Cerebellar cortex (tissue), 1 donor: ENCODE results near the gene METTL6.
"Not testable (repeated sequence)": the region's sequence is repeated elsewhere in the genome, so short reads cannot be mapped to it uniquely, and the experiment has no call there.

Experiments used
- DNase-seq: peaks from one replicate; pipeline ENCODE4 v3.0.0-alpha.2; 2015; ENCODE audit warnings: low spot score

Gene METTL6

DNA sequence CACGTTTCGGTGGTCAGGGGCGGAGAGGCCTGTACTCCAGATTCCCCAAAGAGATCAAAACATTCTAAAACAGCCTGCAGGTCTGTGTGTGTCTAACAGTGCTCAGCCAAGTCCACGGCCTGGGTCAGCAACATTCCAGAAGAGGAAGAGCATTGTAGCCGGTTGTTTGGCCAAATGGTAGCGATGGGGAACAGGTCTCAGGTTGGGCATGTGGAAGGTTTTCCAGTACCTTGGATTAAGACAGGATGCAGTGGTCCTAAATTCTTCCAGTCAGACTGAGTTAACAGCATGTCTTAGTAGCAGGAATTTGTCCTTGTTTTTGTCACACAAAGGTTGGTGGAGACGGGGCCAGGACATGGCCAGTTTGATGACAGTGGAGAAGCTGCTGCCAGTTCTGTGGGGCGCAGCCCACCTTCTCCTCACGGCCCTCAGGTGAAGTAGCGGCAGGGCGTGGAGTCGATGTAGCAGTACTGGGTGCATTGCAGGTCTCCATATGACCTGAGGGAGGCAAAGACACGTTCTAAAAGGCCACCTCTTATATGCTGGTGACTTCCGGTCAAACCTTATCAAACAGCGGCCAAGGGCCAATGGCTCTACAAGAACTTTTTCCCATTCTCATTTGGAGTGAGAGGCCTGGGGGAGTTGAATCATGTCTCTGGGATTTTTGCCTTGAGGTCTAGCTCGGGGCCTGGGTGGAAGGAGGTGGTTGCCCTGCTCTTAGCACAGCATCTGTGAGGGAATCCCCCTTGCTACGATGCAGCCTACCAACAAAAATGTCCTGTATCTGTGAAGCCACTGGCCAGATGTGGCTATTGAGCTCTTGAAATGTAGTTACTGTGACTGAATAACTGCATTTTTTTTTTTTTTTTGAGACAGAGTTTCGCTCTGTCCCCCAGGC is 24.1 kb upstream of the METTL6 start:
- DNase-seq, result no peak

- no peak for DNase-seq
Measured at GRCh38 chr3:15450438-15451215, 23.3 kb upstream of the METTL6 start.

DNA sequence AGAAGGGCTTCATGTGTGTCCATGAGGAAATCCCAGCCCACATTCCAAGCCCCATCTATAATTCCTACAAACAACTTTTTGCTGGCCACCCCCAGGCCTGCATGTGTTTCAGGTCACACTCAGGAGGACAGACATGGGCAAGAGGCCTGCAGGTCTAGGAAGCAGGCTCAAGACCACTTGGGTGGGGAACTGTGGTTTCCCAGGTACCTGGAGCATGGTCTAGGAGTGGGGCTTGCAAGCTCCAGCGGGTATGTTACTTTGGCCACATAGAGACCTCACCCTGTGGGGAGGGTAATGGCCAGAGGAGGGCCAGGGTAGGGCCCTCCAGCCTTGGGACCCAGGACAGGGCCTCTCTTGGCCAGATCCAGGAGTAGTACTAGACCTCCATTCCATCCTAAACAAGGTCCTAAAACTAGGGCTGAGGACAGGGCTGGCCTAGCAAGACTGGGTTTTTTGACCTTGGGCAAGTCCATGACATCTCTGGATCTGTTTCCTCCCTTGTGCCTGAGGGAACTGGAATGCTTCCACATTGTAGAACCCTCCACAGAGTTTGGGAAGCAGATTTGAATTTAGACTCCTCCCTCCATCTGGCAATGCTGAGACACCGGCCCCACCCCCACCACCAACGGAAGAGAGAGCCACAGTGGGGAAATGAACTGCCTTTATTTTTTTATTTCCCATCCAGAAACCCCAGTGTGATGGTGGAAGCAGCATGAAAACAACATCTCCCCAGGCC is 22.3 kb upstream of the METTL6 start:
- no peak for DNase-seq

- no peak for DNase-seq
Measured at GRCh38 chr3:15443826-15444524, 16.6 kb upstream of the METTL6 start.

DNA sequence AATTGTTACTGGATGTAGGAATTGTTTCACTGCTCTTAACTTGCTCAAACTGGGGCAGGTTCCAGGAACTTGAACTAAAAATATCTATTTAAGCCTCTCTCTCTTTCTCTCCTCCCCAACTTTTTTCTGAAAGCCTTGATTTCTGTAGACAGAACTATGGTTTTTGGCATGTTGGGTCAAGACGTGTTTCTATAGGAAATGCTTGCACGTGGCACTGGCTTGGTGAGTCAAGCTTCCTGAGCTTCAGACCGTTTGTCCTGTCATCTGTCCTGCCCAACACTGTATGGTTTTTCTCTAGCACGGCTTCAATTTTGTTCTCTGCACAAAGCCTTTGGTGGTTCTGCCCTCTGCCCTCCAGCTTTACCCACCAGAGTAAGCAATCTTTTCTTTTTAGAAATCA is 13.5 kb upstream of the METTL6 start:
- no peak for DNase-seq

- no peak for DNase-seq
Measured at GRCh38 chr3:15439476-15439875, 12.1 kb upstream of the METTL6 start.

GRCh38 chr3:15438983-15439382 is 11.6 kb upstream of the METTL6 start:
- DNase-seq, result no peak

- DNase-seq, result no peak
Measured at GRCh38 chr3:15436246-15436645, 8.9 kb upstream of the METTL6 start.

DNA sequence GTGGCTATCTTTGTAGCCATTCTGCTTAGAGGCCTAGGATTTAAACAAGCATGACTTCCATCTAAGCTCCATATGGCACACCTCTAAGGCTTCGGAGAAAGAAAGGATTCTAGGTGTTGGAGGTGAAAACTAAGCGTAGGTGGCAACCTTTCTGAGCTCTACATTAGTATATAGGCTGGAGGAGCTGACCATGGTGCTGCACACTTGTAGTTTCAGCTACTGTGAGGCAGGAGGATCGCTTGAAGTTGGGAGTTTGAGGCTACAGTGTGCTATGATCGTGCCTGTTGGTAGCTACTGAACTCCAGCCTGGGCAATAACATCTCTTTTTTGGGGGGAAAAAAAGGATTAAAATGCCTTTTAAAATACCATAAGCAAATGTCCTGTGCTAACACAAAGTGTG is 7.4 kb upstream of the METTL6 start:
- no peak for DNase-seq

GRCh38 chr3:15433531-15433930 is 6.2 kb upstream of the METTL6 start:
- no peak for DNase-seq

DNA sequence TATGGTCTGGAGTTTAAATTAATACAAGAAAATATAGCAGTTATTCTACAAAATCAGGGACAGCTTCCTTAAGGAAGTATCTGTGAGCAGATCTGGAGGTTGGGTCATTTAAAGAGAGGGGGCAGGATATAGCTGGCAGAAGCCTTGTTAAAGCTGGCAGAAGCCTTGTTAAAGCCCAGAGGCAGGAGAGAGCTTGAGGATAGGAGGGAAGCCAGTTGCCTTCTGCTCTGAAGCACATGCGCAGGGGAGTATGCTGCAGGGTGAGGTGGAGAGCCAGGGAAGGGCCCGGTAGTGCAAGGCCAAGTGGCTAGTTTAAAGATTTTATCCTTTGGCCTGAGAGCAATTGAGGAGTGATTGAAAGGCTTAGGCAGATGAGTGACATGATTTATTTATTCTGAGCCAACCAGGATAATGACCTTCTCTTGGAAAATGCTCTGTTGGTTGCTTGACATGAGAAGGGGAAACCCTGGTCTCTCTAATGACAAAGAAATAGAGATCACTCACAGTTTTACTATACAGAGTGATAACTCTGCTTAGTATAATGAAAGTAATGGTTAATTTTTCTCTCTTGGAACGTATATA is 4.0 kb upstream of the METTL6 start:
- DNase-seq, result no peak

- DNase-seq, result no peak
Measured at GRCh38 chr3:15430624-15431023, 3.3 kb upstream of the METTL6 start.

DNA sequence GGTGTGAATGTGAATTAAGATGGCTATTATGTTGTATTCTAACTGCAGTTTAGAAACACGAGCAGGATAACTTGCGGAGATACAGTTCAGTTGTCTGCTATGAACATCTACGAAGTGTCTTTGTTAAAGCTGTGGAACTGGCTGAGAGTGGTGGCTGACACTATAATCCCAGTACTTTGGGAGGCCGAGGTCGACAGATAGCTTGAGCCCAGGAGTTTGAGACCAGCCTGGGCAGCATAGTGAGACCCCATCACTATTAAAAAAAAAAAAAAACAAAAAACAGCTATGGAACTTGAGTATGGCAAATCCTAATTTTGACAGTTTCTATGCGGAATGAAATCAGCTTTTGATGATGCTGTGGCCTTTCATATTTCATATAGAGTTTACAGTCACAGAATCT is 1.7 kb upstream of the METTL6 start:
- DNase-seq, result no peak

- DNase-seq, result no peak
Measured at GRCh38 chr3:15428539-15428938, 1.2 kb upstream of the METTL6 start.

DNA sequence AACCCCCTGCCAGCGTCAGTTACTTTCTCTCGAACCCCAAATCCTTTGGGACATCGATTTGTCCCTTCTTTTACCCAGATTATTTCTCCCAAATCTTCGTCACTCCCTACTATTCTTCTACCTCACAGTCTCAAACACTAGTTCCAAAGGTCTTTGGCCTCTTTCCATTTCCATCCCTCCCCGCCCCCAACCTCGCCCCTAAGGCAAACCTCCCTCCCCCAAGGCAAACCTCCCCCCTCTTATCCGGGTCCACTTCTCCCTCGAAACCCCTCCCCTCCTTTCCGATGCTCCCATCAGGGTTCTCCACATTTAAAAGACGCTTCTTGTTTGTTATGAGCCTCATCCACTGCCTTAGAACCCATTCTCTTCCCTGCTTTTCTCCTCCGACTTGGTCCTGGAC is 637 bp upstream of the METTL6 start:
- DNase-seq, result no peak

- DNase-seq, result no peak
Measured at GRCh38 chr3:15426579-15427118, 695 bp downstream of the METTL6 start.

DNA sequence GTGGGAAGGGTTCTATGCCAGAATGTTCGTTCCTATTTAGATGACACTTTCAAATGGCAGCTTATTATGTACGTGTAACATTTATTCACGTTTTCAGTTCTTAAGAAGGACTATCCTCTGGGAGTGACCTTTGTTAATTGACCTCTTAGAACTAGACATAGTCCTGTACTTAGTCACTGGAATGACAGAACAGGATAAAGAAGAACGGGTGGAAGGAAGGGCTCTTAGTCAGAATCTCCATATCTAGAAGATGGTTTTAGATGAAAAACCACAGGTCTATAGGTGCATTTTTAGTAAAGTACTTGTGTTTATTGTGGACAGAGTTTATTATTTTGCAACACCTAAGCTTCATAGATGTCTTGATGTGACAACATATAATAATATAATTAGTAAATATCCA is 6.5 kb downstream of the METTL6 start:
- DNase-seq, result no peak

DNA sequence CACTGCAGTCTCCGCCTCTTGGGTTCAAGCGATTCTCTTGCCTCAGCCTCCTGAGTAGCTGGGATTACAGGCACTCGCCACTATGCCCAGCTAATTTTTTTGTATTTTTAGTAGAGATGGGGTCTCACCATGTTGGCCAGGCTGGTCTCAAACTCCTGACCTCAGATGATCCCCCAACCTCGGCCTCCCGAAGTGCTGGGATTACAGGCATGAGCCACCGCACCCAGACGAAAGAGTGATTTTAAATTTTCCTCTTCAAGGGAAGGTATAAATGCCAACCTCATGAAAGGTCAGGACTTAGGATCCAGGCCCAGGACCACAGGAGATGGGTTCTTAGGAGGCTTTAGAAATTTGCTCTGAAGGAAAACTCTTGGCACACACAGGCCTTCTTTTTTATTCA is 16.4 kb downstream of the METTL6 start:
- DNase-seq, result not testable (repeated sequence)

- no peak for DNase-seq
Measured at GRCh38 chr3:15409774-15410173, 17.6 kb downstream of the METTL6 start.

DNA sequence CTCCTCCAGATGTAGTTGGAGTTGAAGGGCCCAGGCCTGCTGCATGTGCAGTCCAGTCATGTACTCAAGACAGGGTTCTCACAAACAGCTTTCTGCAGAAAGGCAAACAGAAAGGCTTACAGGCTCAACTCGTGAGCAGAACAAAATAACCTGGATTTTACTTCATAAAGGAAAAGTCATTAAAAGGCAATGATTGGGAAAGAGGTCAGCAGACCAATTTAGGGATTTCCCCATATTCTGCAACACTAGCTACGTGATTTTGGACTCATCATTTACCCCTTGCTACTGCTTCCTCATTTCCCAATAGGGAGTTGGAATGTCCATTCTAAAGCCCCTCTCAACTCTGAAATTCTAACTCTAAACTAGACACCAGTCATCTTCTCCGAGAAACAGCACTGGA is 18.1 kb downstream of the METTL6 start:
- DNase-seq, result no peak

GRCh38 chr3:15405448-15406050 is 21.8 kb downstream of the METTL6 start:
- DNase-seq, result peak; percentile 80
